SK-N-SH treated with all-trans-retinoic acid at 6 μM for 48 hours (cell line): ENCODE results near the gene TBX10.
"Not testable (repeated sequence)": the region's sequence is repeated elsewhere in the genome, so short reads cannot be mapped to it uniquely, and the experiment has no call there.

Experiments
- ARNTL ChIP-seq: fragments of 450-650 bp; formaldehyde crosslinking; IDR thresholded peaks from 2 replicates; pipeline ENCODE4 v1.5.0; 2020; ENCODE audit warnings: low read depth, mild to moderate bottlenecking, moderate library complexity, borderline replicate concordance
- CSDC2 ChIP-seq: fragments of 250-450 bp; sonication (Bioruptor Pico); IDR thresholded peaks from 2 replicates; pipeline ENCODE4 v1.5.0; 2020; ENCODE audit warnings: mild to moderate bottlenecking, moderate library complexity
- GLIS3 ChIP-seq: fragments of 250-450 bp; sonication (Bioruptor Pico); IDR thresholded peaks from 2 replicates; pipeline ENCODE4 v1.5.0; 2020; ENCODE audit warnings: mild to moderate bottlenecking, moderate library complexity
- OSR1 ChIP-seq: fragments of 250-450 bp; sonication (Bioruptor Pico); IDR thresholded peaks from 2 replicates; pipeline ENCODE4 v1.8.0; 2022; ENCODE audit warnings: moderate library complexity, mild to moderate bottlenecking, inconsistent platforms
- PPARA ChIP-seq: fragments of 250-450 bp; sonication (Bioruptor Pico); IDR thresholded peaks from 2 replicates; pipeline ENCODE4 v1.5.0; 2020; ENCODE audit warnings: mild to moderate bottlenecking, borderline replicate concordance
- RARB ChIP-seq: fragments of 250-450 bp; sonication (Bioruptor Pico); IDR thresholded peaks from 2 replicates; pipeline ENCODE4 v1.8.0; 2021; ENCODE audit warnings: mild to moderate bottlenecking, moderate library complexity
- TOX ChIP-seq: fragments of 250-450 bp; sonication (Bioruptor Pico); IDR thresholded peaks from 2 replicates; pipeline ENCODE4 v1.8.0; 2021; ENCODE audit warnings: mild to moderate bottlenecking, moderate library complexity, borderline replicate concordance
- ZFP30 ChIP-seq: fragments of 450-650 bp; formaldehyde crosslinking; IDR thresholded peaks from 2 replicates; pipeline ENCODE4 v1.5.0; 2022; ENCODE audit warnings: mild to moderate bottlenecking, moderate library complexity
- TF ChIP-seq, protein P1 (sequence below): fragments of 250-450 bp; sonication (Bioruptor Pico); IDR thresholded peaks from 2 replicates; pipeline ENCODE4 v1.8.0; 2020; ENCODE audit warnings: mild to moderate bottlenecking, moderate library complexity, borderline replicate concordance
- TF ChIP-seq, protein P2 (sequence below): fragments of 250-450 bp; sonication (Bioruptor Pico); IDR thresholded peaks from 2 replicates; pipeline ENCODE4 v1.8.0; 2021; ENCODE audit warnings: low read depth, mild to moderate bottlenecking, moderate library complexity, borderline replicate concordance

DNA sequence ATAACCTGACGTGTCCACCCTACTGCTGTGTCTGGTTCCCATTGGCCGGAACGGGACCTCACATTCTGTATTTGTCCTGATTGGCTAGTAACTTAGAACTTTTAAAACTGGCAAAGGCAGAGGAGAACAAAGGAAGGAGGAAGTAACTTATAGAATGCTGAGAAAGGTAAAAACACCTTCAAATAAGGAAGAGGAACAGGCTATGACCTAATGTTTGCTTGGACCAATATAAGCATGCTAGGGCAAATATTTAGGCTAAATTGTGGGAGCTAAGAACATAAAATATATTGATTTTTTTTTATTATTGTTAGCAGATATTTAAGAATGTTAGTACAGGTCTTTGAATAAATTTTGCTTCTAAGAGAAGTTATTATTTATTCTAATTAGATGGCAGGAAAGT is 2.1 kb downstream of the TBX10 start:
- TF ChIP-seq, protein P1, sequence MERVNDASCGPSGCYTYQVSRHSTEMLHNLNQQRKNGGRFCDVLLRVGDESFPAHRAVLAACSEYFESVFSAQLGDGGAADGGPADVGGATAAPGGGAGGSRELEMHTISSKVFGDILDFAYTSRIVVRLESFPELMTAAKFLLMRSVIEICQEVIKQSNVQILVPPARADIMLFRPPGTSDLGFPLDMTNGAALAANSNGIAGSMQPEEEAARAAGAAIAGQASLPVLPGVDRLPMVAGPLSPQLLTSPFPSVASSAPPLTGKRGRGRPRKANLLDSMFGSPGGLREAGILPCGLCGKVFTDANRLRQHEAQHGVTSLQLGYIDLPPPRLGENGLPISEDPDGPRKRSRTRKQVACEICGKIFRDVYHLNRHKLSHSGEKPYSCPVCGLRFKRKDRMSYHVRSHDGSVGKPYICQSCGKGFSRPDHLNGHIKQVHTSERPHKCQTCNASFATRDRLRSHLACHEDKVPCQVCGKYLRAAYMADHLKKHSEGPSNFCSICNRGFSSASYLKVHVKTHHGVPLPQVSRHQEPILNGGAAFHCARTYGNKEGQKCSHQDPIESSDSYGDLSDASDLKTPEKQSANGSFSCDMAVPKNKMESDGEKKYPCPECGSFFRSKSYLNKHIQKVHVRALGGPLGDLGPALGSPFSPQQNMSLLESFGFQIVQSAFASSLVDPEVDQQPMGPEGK (CRISPR knock-in tag) = not testable (repeated sequence)
- TF ChIP-seq GLIS3; RARB (CRISPR knock-in tag); OSR1; PPARA; CSDC2; TOX (CRISPR knock-in tag); ZFP30 (CRISPR knock-in tag); ARNTL: not testable (repeated sequence)
- TF ChIP-seq, protein P2, sequence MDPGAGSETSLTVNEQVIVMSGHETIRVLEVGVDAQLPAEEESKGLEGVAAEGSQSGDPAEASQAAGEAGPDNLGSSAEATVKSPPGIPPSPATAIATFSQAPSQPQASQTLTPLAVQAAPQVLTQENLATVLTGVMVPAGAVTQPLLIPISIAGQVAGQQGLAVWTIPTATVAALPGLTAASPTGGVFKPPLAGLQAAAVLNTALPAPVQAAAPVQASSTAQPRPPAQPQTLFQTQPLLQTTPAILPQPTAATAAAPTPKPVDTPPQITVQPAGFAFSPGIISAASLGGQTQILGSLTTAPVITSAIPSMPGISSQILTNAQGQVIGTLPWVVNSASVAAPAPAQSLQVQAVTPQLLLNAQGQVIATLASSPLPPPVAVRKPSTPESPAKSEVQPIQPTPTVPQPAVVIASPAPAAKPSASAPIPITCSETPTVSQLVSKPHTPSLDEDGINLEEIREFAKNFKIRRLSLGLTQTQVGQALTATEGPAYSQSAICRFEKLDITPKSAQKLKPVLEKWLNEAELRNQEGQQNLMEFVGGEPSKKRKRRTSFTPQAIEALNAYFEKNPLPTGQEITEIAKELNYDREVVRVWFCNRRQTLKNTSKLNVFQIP (CRISPR knock-in tag) = not testable (repeated sequence)
